K562 (cell line): ENCODE results near the gene FOXE1. TPM values are rescaled to one million over a fixed set of nuclear protein-coding genes. Genes with fewer than 3 reads are reported as not detected.

Experiments used
- ATAC-seq: fragments of 200-7000 bp; cut with Tn5 transposase; 3 replicates; pipeline ENCODE4 v1.9.1; 2020; ENCODE audit warnings: moderate library complexity
- BruUV-seq: library from RNA; stranded (reverse); fragments of 400-500 nt; replicated peaks from 2 replicates; lab custom pipeline; 2021; lab: Mats Ljungman, UMichigan
- CTCF ChIA-PET: fragments of 300-600 bp; formaldehyde crosslinking; extraction: SDS; loops from one replicate; lab custom pipeline; 2021; ENCODE audit warnings: low intra/inter-chr PET ratio; lab: Yijun Ruan, JAX
- POLR2A ChIA-PET: fragments of 300-600, 350-650 bp; sonication (Branson Sonifier 250); formaldehyde crosslinking; extraction: SDS; loops from one replicate; lab custom pipeline; 2021; ENCODE audit warnings: antibody characterized with exemption, inconsistent platforms; lab: Yijun Ruan, JAX
- DNase-seq, 4 experiments: peaks; one replicate each; pipeline versions ENCODE4 v3.0.0 to v3.0.0-alpha.2; 2011 to 2018; ENCODE audit warnings: low spot score in 3 of 4, mixed read lengths in 3 of 4; ENCODE audit errors: extremely low read depth in 1 of 4
- FAIRE-seq: peaks from 2 replicates; lab custom pipeline; 2011; peaks lifted over from hg19 to GRCh38; lab: Jason Lieb, UNC
- H2AFZ ChIP-seq: 2 replicates; pipeline ENCODE4 v1.6.0; 2011; ENCODE audit warnings: low read depth, low read length, control low read depth, inconsistent platforms
- H3K27ac ChIP-seq: fragments of 200-600 bp; 3 replicates; pipeline ENCODE4 v1.8.0; 2011; ENCODE audit warnings: low read depth, mild to moderate bottlenecking, control low read depth, inconsistent platforms, low read length, moderate library complexity, mixed read lengths; ENCODE audit errors: extremely low read depth
- H3K27me3 ChIP-seq, 2 experiments: fragments of 300-600 bp in 1 of 2; 2 replicates in 1 of 2; 3 replicates in 1 of 2; pipeline versions ENCODE4 v1.6.0 to v1.8.0; 2011; ENCODE audit warnings: inconsistent platforms in 2 of 2, low read length in 2 of 2, mild to moderate bottlenecking in 1 of 2, mixed read lengths in 1 of 2, moderate library complexity in 1 of 2; ENCODE audit not compliant: control insufficient read depth in 2 of 2, insufficient read depth in 2 of 2
- H3K36me3 ChIP-seq: fragments of 300-600 bp; 3 replicates; pipeline ENCODE4 v1.8.0; 2011; ENCODE audit warnings: mild to moderate bottlenecking, low read length, inconsistent platforms; ENCODE audit not compliant: control insufficient read depth, insufficient read depth
- H3K4me1 ChIP-seq, 2 experiments: fragments of 200-600 bp in 1 of 2; replicated peaks in 1 of 2; 2 replicates in 1 of 2; 3 replicates in 1 of 2; pipeline versions ENCODE4 v1.5.1 to v1.8.0; 2011; ENCODE audit warnings: inconsistent platforms in 2 of 2, low read length in 2 of 2, mild to moderate bottlenecking in 1 of 2, mixed read lengths in 1 of 2, moderate library complexity in 1 of 2; ENCODE audit not compliant: control insufficient read depth in 2 of 2, insufficient read depth in 2 of 2
- H3K4me2 ChIP-seq: 2 replicates; pipeline ENCODE4 v1.6.1; 2011; ENCODE audit warnings: low read length, control low read depth, inconsistent platforms, mixed read lengths; ENCODE audit not compliant: insufficient read depth
- H3K4me3 ChIP-seq: fragments of 200-600 bp; sonication (generic), shearing (Covaris generic); 2 replicates; pipeline ENCODE4 v1.5.1; 2016; ENCODE audit warnings: control low read depth, inconsistent platforms
- H3K79me2 ChIP-seq: fragments of 200-600 bp; 3 replicates; pipeline ENCODE4 v1.8.0; 2011; ENCODE audit warnings: low read length, inconsistent platforms; ENCODE audit not compliant: control insufficient read depth, insufficient read depth
- H3K9ac ChIP-seq, 2 experiments: 2 replicates each; pipeline versions ENCODE4 v1.6.0 to v1.6.1; 2011; ENCODE audit warnings: low read depth in 2 of 2, low read length in 2 of 2, control low read depth in 1 of 2, inconsistent platforms in 1 of 2, mild to moderate bottlenecking in 1 of 2, mixed read lengths in 1 of 2; ENCODE audit not compliant: insufficient read depth in 1 of 2
- H3K9me1 ChIP-seq: one replicate; pipeline ENCODE4 v1.6.0; 2011; ENCODE audit warnings: inconsistent platforms, mild to moderate bottlenecking, low read length, moderate library complexity; ENCODE audit not compliant: control insufficient read depth, insufficient read depth
- H3K9me3 ChIP-seq: replicated peaks from 2 replicates; pipeline ENCODE4 v1.5.1; 2011; ENCODE audit warnings: low read depth, low read length, inconsistent platforms; ENCODE audit not compliant: control insufficient read depth, insufficient read depth
- H4K20me1 ChIP-seq: replicated peaks from 2 replicates; pipeline ENCODE4 v1.6.1; 2011; ENCODE audit warnings: low read length, inconsistent platforms, mixed read lengths; ENCODE audit not compliant: control insufficient read depth, insufficient read depth
- FOXK1 ChIP-seq: sonication (generic); formaldehyde crosslinking; IDR thresholded peaks from 2 replicates; pipeline ENCODE4 v1.8.0; 2022; ENCODE audit warnings: missing genetic modification reagents, mild to moderate bottlenecking, borderline replicate concordance
- NCOA2 ChIP-seq, 2 experiments: fragments of 450-650 bp; IDR thresholded peaks; 2 replicates each; pipeline ENCODE4 v1.6.1; 2018; ENCODE audit warnings: mild to moderate bottlenecking in 2 of 2, moderate library complexity in 1 of 2; ENCODE audit not compliant: partially characterized antibody in 2 of 2
- ZNF133 ChIP-seq: fragments of 250-450 bp; sonication (Bioruptor Pico); IDR thresholded peaks from 2 replicates; pipeline ENCODE4 v1.4.0; 2020; ENCODE audit warnings: mild to moderate bottlenecking
- WGBS: fragments of 100-300 bp; shearing (Covaris generic); methylation state at CpG from one replicate; pipeline ENCODE4 v1.1.6; 2016; ENCODE audit warnings: low coverage, mixed read lengths; ENCODE audit not compliant: insufficient coverage; ENCODE audit errors: missing lambda C conversion rate; 5-methylcytosine and 5-hydroxymethylcytosine counted together
- in situ Hi-C: fragments of 300-500 bp; cut with MboI; formaldehyde crosslinking; loops from 4 replicates; pipeline ENCODE4 v1.15.0; 2018; ENCODE audit warnings: inconsistent platforms, mixed read lengths
- intact Hi-C: fragments of 100-400 bp; cut with micrococcal nuclease; formaldehyde crosslinking; loops from 2 replicates; pipeline ENCODE4 v1.14.2; 2022
- polyA plus RNA-seq, 8 experiments: library from polyadenylated mRNA; depleted of rRNA in 4 of 8; stranded (reverse) in 5 of 8; unstranded in 3 of 8; fragments of >200 nt; fragmentation: Nextera tagmentation in 2 of 8; fragmentation: Illumina TruSeq in 1 of 8; extraction: Ambion mirVana in 2 of 8; extraction: Trizol in 1 of 8; gene quantifications; 2 replicates each; pipeline versions ENCODE4 v1.2.1 to v1.2.3, GENCODE V29; 2011 to 2014; ENCODE audit warnings: inconsistent platforms in 1 of 8, missing spikeins in 1 of 8
- total RNA-seq, 7 experiments: library from RNA; depleted of rRNA in 6 of 7; stranded (reverse); fragments of >200 nt in 6 of 7; fragmentation: Illumina TruSeq in 2 of 7; extraction: Trizol in 2 of 7; gene quantifications; 2 replicates each; pipeline versions ENCODE4 v1.2.1 to v1.2.3, GENCODE V29; 2011 to 2021; ENCODE audit warnings: low replicate concordance in 1 of 7

The FOXE1 gene
- total and polyA plus RNA-seq, 9 of the 15 experiments (the other 6 are each of a cell fraction or from before 2014, with no cell fraction given), result not detected

DNA sequence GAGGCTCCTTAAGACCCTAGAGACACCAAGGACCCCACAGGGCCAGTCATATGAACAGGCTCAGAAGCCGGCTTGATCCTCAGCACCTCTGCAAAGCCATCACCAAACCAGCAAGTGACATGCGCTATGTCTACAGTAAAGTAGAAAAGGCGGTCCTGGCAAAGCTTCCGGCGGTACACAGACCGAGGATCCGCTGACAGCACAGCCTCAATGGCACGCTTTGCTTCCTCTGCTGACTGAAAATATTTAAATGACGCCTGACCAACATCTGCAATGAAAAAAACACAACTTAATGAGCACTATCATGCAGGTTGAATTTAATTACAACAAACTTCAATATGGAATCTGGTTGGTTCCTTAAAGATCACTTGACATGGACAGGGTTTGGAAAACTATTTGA is 51.7 kb downstream of the FOXE1 start (continued):
- no peak for TF ChIP-seq NCOA2 (IDR thresholded peaks at IDR 0.05; ENCODE audit: partially characterized antibody in 2 of 2)

- no TSS peak for BruUV-seq
- Histone ChIP-seq H3K4me1 (no peaks in the 10 kb centered on the region; a peak in 2 of 5 replicates), H3K36me3 (peaks cover 38% of the 10 kb centered on the region), H3K9ac (no peak overlapping the region), H3K27ac (no peak overlapping the region), H3K27me3 (no peaks in the 10 kb centered on the region), H2AFZ (no peak overlapping the region), H3K4me2 (no peak overlapping the region), H4K20me1 (no peaks in the 10 kb centered on the region), H3K9me3 (no peaks in the 10 kb centered on the region), H3K79me2 (no peaks in the 10 kb centered on the region), H3K4me3 (no peak overlapping the region), H3K9me1 (no peaks in the 10 kb centered on the region)
- in situ Hi-C loops, result loop anchor here (25.0 kb wide), 2 partner anchors 357 to 882 kb away; partner anchors contain the start of genes ANKS6 and TBC1D2
- 100% methylated on average over 2 of the region's 2 CpGs for WGBS
- FAIRE-seq, result no peak
- intact Hi-C loops, result no loop called here
- TF ChIP-seq ZNF133 (CRISPR knock-in tag) (no peak), FOXK1 (CRISPR knock-in tag) (no peak)
- DNase-seq, result no peak
- no peak for ATAC-seq
- POLR2A ChIA-PET, result interaction anchor here (1.2 kb wide), 2 partner anchors 15 to 17 kb away, joined by 4 to 5 read pairs; partner anchors contain the start of gene TRMO
- CTCF ChIA-PET, result no interaction called here
Measured at GRCh38 chr9:97905228-97905627, 52.2 kb downstream of the FOXE1 start.

Other genes starting within 250 kb of the FOXE1 start
- 16.8 and 16.9 TPM in 2 replicates for gene TSTD2, start 219.9 kb upstream of the FOXE1 start, total RNA-seq (2014; rRNA removed)
- 14.8 and 15.8 TPM in 2 replicates for gene TSTD2, start 219.9 kb upstream of the FOXE1 start, total RNA-seq (2014; rRNA removed; fragmentation: Illumina TruSeq; extraction: Trizol)
- gene TSTD2, start 219.9 kb upstream of the FOXE1 start, total RNA-seq (2015; rRNA removed; fragmentation: Illumina TruSeq; extraction: Trizol), result 13.9 and 14.2 TPM in 2 replicates
- 20.0 and 20.4 TPM in 2 replicates for gene TSTD2, start 219.9 kb upstream of the FOXE1 start, total RNA-seq (2021)
- gene TSTD2, start 219.9 kb upstream of the FOXE1 start, polyA plus RNA-seq (2011; rRNA removed), result 36.7 and 37.0 TPM in 2 replicates
- gene TSTD2, start 219.9 kb upstream of the FOXE1 start, polyA plus RNA-seq (2014; fragmentation: Illumina TruSeq; extraction: Trizol), result 18.6 and 22.2 TPM in 2 replicates
- 10 to 100 TPM; 10.1 to 19.0 TPM for gene TSTD2, start 219.9 kb upstream of the FOXE1 start, polyA plus RNA-seq (2014; fragmentation: Nextera tagmentation; extraction: Ambion mirVana)
- gene TSTD2, start 219.9 kb upstream of the FOXE1 start, polyA plus RNA-seq (2014; rRNA removed), result 20.6 and 20.9 TPM in 2 replicates
- 47.5 and 56.2 TPM in 2 replicates for gene NCBP1, start 219.4 kb upstream of the FOXE1 start, total RNA-seq (2014; rRNA removed)
- gene NCBP1, start 219.4 kb upstream of the FOXE1 start, total RNA-seq (2014; rRNA removed; fragmentation: Illumina TruSeq; extraction: Trizol), result 62.3 and 67.2 TPM in 2 replicates
- 52.8 and 57.5 TPM in 2 replicates for gene NCBP1, start 219.4 kb upstream of the FOXE1 start, total RNA-seq (2015; rRNA removed; fragmentation: Illumina TruSeq; extraction: Trizol)
- gene NCBP1, start 219.4 kb upstream of the FOXE1 start, total RNA-seq (2021), result 59.6 and 60.2 TPM in 2 replicates
- 51.4 and 69.7 TPM in 2 replicates for gene NCBP1, start 219.4 kb upstream of the FOXE1 start, polyA plus RNA-seq (2011; rRNA removed)
- gene NCBP1, start 219.4 kb upstream of the FOXE1 start, polyA plus RNA-seq (2014; fragmentation: Illumina TruSeq; extraction: Trizol), result 55.7 and 64.6 TPM in 2 replicates
- 10 to 100 TPM; 29.4 to 37.1 TPM for gene NCBP1, start 219.4 kb upstream of the FOXE1 start, polyA plus RNA-seq (2014; fragmentation: Nextera tagmentation; extraction: Ambion mirVana)
- gene NCBP1, start 219.4 kb upstream of the FOXE1 start, polyA plus RNA-seq (2014; rRNA removed), result 41.7 and 55.5 TPM in 2 replicates
- gene XPA, start 155.9 kb upstream of the FOXE1 start, total RNA-seq (2014; rRNA removed), result 16.8 and 17.7 TPM in 2 replicates
- gene XPA, start 155.9 kb upstream of the FOXE1 start, total RNA-seq (2014; rRNA removed; fragmentation: Illumina TruSeq; extraction: Trizol), result 16.7 and 18.2 TPM in 2 replicates
- 17.2 and 18.0 TPM in 2 replicates for gene XPA, start 155.9 kb upstream of the FOXE1 start, total RNA-seq (2015; rRNA removed; fragmentation: Illumina TruSeq; extraction: Trizol)
- gene XPA, start 155.9 kb upstream of the FOXE1 start, total RNA-seq (2021), result 11.4 and 13.6 TPM in 2 replicates
- gene XPA, start 155.9 kb upstream of the FOXE1 start, polyA plus RNA-seq (2011; rRNA removed), result 5.1 and 5.9 TPM in 2 replicates
- gene XPA, start 155.9 kb upstream of the FOXE1 start, polyA plus RNA-seq (2014; fragmentation: Illumina TruSeq; extraction: Trizol), result 12.3 and 14.1 TPM in 2 replicates
- 1 to 10 TPM; 5.1 to 5.5 TPM for gene XPA, start 155.9 kb upstream of the FOXE1 start, polyA plus RNA-seq (2014; fragmentation: Nextera tagmentation; extraction: Ambion mirVana)
- gene XPA, start 155.9 kb upstream of the FOXE1 start, polyA plus RNA-seq (2014; rRNA removed), result 15.2 and 18.2 TPM in 2 replicates
- 16.2 and 16.7 TPM in 2 replicates for gene TRMO, start 69.3 kb downstream of the FOXE1 start, total RNA-seq (2014; rRNA removed)
- gene TRMO, start 69.3 kb downstream of the FOXE1 start, total RNA-seq (2014; rRNA removed; fragmentation: Illumina TruSeq; extraction: Trizol), result 16.2 and 18.4 TPM in 2 replicates
- gene TRMO, start 69.3 kb downstream of the FOXE1 start, total RNA-seq (2015; rRNA removed; fragmentation: Illumina TruSeq; extraction: Trizol), result 22.4 and 22.9 TPM in 2 replicates
- 12.2 and 12.5 TPM in 2 replicates for gene TRMO, start 69.3 kb downstream of the FOXE1 start, total RNA-seq (2021)
- gene TRMO, start 69.3 kb downstream of the FOXE1 start, polyA plus RNA-seq (2011; rRNA removed), result 14.2 and 16.3 TPM in 2 replicates
- gene TRMO, start 69.3 kb downstream of the FOXE1 start, polyA plus RNA-seq (2014; fragmentation: Illumina TruSeq; extraction: Trizol), result 17.2 and 20.0 TPM in 2 replicates
- 10 to 100 TPM in 1 of 2 experiments, 1 to 10 TPM in 1; 5.6 to 12.8 TPM for gene TRMO, start 69.3 kb downstream of the FOXE1 start, polyA plus RNA-seq (2014; fragmentation: Nextera tagmentation; extraction: Ambion mirVana)
- 17.2 and 18.4 TPM in 2 replicates for gene TRMO, start 69.3 kb downstream of the FOXE1 start, polyA plus RNA-seq (2014; rRNA removed)
- gene HEMGN, start 84.9 kb downstream of the FOXE1 start, total RNA-seq (2014; rRNA removed), result 107 and 116 TPM in 2 replicates
- gene HEMGN, start 84.9 kb downstream of the FOXE1 start, total RNA-seq (2014; rRNA removed; fragmentation: Illumina TruSeq; extraction: Trizol), result 182 and 209 TPM in 2 replicates
- gene HEMGN, start 84.9 kb downstream of the FOXE1 start, total RNA-seq (2015; rRNA removed; fragmentation: Illumina TruSeq; extraction: Trizol), result 54.3 and 56.3 TPM in 2 replicates
- 101 and 104 TPM in 2 replicates for gene HEMGN, start 84.9 kb downstream of the FOXE1 start, total RNA-seq (2021)
- gene HEMGN, start 84.9 kb downstream of the FOXE1 start, polyA plus RNA-seq (2011; rRNA removed), result 104 and 197 TPM in 2 replicates
- 183 and 258 TPM in 2 replicates for gene HEMGN, start 84.9 kb downstream of the FOXE1 start, polyA plus RNA-seq (2014; fragmentation: Illumina TruSeq; extraction: Trizol)
- 100 to 1,000 TPM; 110 to 156 TPM for gene HEMGN, start 84.9 kb downstream of the FOXE1 start, polyA plus RNA-seq (2014; fragmentation: Nextera tagmentation; extraction: Ambion mirVana)
- 124 and 137 TPM in 2 replicates for gene HEMGN, start 84.9 kb downstream of the FOXE1 start, polyA plus RNA-seq (2014; rRNA removed)
- 90.3 and 90.7 TPM in 2 replicates for gene ANP32B, start 130.1 kb downstream of the FOXE1 start, total RNA-seq (2014; rRNA removed)
- gene ANP32B, start 130.1 kb downstream of the FOXE1 start, total RNA-seq (2014; rRNA removed; fragmentation: Illumina TruSeq; extraction: Trizol), result 80.3 and 96.1 TPM in 2 replicates
- gene ANP32B, start 130.1 kb downstream of the FOXE1 start, total RNA-seq (2015; rRNA removed; fragmentation: Illumina TruSeq; extraction: Trizol), result 68.9 and 78.4 TPM in 2 replicates
- gene ANP32B, start 130.1 kb downstream of the FOXE1 start, total RNA-seq (2021), result 384 and 454 TPM in 2 replicates
- 135 and 147 TPM in 2 replicates for gene ANP32B, start 130.1 kb downstream of the FOXE1 start, polyA plus RNA-seq (2011; rRNA removed)
- gene ANP32B, start 130.1 kb downstream of the FOXE1 start, polyA plus RNA-seq (2014; fragmentation: Illumina TruSeq; extraction: Trizol), result 711 and 815 TPM in 2 replicates
- gene ANP32B, start 130.1 kb downstream of the FOXE1 start, polyA plus RNA-seq (2014; fragmentation: Nextera tagmentation; extraction: Ambion mirVana), result 100 to 1,000 TPM in 1 of 2 experiments, 10 to 100 TPM in 1; 87.2 to 141 TPM
- 331 and 380 TPM in 2 replicates for gene ANP32B, start 130.1 kb downstream of the FOXE1 start, polyA plus RNA-seq (2014; rRNA removed)
- 181 and 197 TPM in 2 replicates for gene NANS, start 203.5 kb downstream of the FOXE1 start, total RNA-seq (2014; rRNA removed)
- gene NANS, start 203.5 kb downstream of the FOXE1 start, total RNA-seq (2014; rRNA removed; fragmentation: Illumina TruSeq; extraction: Trizol), result 124 and 133 TPM in 2 replicates
- gene NANS, start 203.5 kb downstream of the FOXE1 start, total RNA-seq (2015; rRNA removed; fragmentation: Illumina TruSeq; extraction: Trizol), result 151 and 156 TPM in 2 replicates
- 127 and 133 TPM in 2 replicates for gene NANS, start 203.5 kb downstream of the FOXE1 start, total RNA-seq (2021)
- gene NANS, start 203.5 kb downstream of the FOXE1 start, polyA plus RNA-seq (2011; rRNA removed), result 124 and 143 TPM in 2 replicates
- 137 TPM in 2 replicates for gene NANS, start 203.5 kb downstream of the FOXE1 start, polyA plus RNA-seq (2014; fragmentation: Illumina TruSeq; extraction: Trizol)
- gene NANS, start 203.5 kb downstream of the FOXE1 start, polyA plus RNA-seq (2014; fragmentation: Nextera tagmentation; extraction: Ambion mirVana), result 10 to 100 TPM; 37.1 to 64.3 TPM
- gene NANS, start 203.5 kb downstream of the FOXE1 start, polyA plus RNA-seq (2014; rRNA removed), result 127 and 141 TPM in 2 replicates